ENCODE measurements around the gene PACS2. TPM values are rescaled to one million over a fixed set of nuclear protein-coding genes. Genes with fewer than 3 reads are reported as not detected.

PACS2 gene
- total and polyA plus RNA-seq, 5 donors from 2014 or later: 0.72 to 64.0 (median 2.1) TPM

- no peak overlapping the region for H3K27ac Mint-ChIP-seq
- Histone ChIP-seq H3K27me3 (ENCODE audit: control insufficient read depth, insufficient read depth, low read length) (no peaks in the 10 kb centered on the region), H3K27ac (ENCODE audit: insufficient read depth, low read length, poor library complexity, severe bottlenecking) (no peak overlapping the region), H3K36me3 (ENCODE audit: control insufficient read depth, insufficient read depth, low read length) (no peaks in the 10 kb centered on the region), H3K4me3 (ENCODE audit: low read depth, low read length) (no peak overlapping the region), H3K9me3 (ENCODE audit: control insufficient read depth in 2 of 2, low read length in 2 of 2) (no peaks in the 10 kb centered on the region), H3K4me1 (ENCODE audit: control insufficient read depth, insufficient read depth, low read length, poor library complexity, severe bottlenecking) (no peaks in the 10 kb centered on the region)
- H3K36me3 Mint-ChIP-seq: no peaks in the 10 kb centered on the region
- H3K27me3 Mint-ChIP-seq: no peaks in the 10 kb centered on the region
- no peak overlapping the region for H3K4me3 Mint-ChIP-seq
- ATAC-seq (ENCODE audit: low read depth in 2 of 2) (no peak), DNase-seq (no peak)
- H3K4me1 Mint-ChIP-seq: peaks cover 0 to 6% (median 4%) of the 10 kb centered on the region in 4 donors
- no peaks in the 10 kb centered on the region for H3K9me3 Mint-ChIP-seq
Measured at GRCh38 chr14:105337433-105337832, 22.9 kb downstream of the PACS2 start.

GRCh38 chr14:105337966-105338741 lies 23.6 kb downstream of the PACS2 start:
- Mint-ChIP-seq H3K27ac (no peak overlapping the region), H3K27me3 (no peaks in the 10 kb centered on the region), H3K9me3 (peaks cover 0 to 2% (median 0%) of the 10 kb centered on the region in 7 donors), H3K4me3 (no peak overlapping the region), H3K36me3 (no peaks in the 10 kb centered on the region), H3K4me1 (peaks cover 0 to 7% (median 6%) of the 10 kb centered on the region in 4 donors)
- Histone ChIP-seq H3K36me3 (ENCODE audit: control insufficient read depth, insufficient read depth, low read length) (no peaks in the 10 kb centered on the region), H3K4me3 (ENCODE audit: low read depth, low read length) (no peak overlapping the region), H3K4me1 (ENCODE audit: control insufficient read depth, insufficient read depth, low read length, poor library complexity, severe bottlenecking) (no peaks in the 10 kb centered on the region), H3K27me3 (ENCODE audit: control insufficient read depth, insufficient read depth, low read length) (no peaks in the 10 kb centered on the region), H3K9me3 (ENCODE audit: control insufficient read depth in 2 of 2, low read length in 2 of 2) (no peaks in the 10 kb centered on the region), H3K27ac (ENCODE audit: insufficient read depth, low read length, poor library complexity, severe bottlenecking) (no peak overlapping the region)
- ATAC-seq (ENCODE audit: low read depth in 2 of 2): no peak
- no peak for DNase-seq

GRCh38 chr14:105340821-105341733 lies 26.5 kb downstream of the PACS2 start:
- no peak overlapping the region for H3K4me3 ChIP-seq (ENCODE audit: low read depth, low read length)
- Mint-ChIP-seq H3K27me3 (no peaks in the 10 kb centered on the region), H3K9me3 (peaks cover 0 to 6% (median 2%) of the 10 kb centered on the region in 7 donors), H3K4me1 (peaks cover 0 to 9% (median 6%) of the 10 kb centered on the region in 4 donors), H3K4me3 (no peak overlapping the region), H3K36me3 (no peaks in the 10 kb centered on the region), H3K27ac (peak overlapping the region in 1 of 3 donors; percentile 5)
- H3K27me3 ChIP-seq (ENCODE audit: control insufficient read depth, insufficient read depth, low read length): no peaks in the 10 kb centered on the region
- H3K27ac ChIP-seq (ENCODE audit: insufficient read depth, low read length, poor library complexity, severe bottlenecking): no peak overlapping the region
- H3K9me3 ChIP-seq (ENCODE audit: control insufficient read depth in 2 of 2, low read length in 2 of 2): no peaks in the 10 kb centered on the region
- DNase-seq: no peak
- ATAC-seq (ENCODE audit: low read depth in 2 of 2): no peak
- H3K4me1 ChIP-seq (ENCODE audit: control insufficient read depth, insufficient read depth, low read length, poor library complexity, severe bottlenecking): no peaks in the 10 kb centered on the region
- H3K36me3 ChIP-seq (ENCODE audit: control insufficient read depth, insufficient read depth, low read length): no peaks in the 10 kb centered on the region

- Mint-ChIP-seq H3K27ac (peak overlapping the region in 1 of 3 donors; percentile 38), H3K36me3 (no peaks in the 10 kb centered on the region), H3K9me3 (peaks cover 0 to 6% (median 2%) of the 10 kb centered on the region in 7 donors), H3K4me3 (peak overlapping the region in 1 of 4 donors; percentile 10), H3K27me3 (no peaks in the 10 kb centered on the region), H3K4me1 (peaks cover 0 to 9% (median 6%) of the 10 kb centered on the region in 4 donors)
- no peaks in the 10 kb centered on the region for H3K9me3 ChIP-seq (ENCODE audit: control insufficient read depth in 2 of 2, low read length in 2 of 2)
- H3K27ac ChIP-seq (ENCODE audit: insufficient read depth, low read length, poor library complexity, severe bottlenecking): no peak overlapping the region
- no peak for ATAC-seq (ENCODE audit: low read depth in 2 of 2)
- no peaks in the 10 kb centered on the region for H3K27me3 ChIP-seq (ENCODE audit: control insufficient read depth, insufficient read depth, low read length)
- no peak for DNase-seq
- no peak overlapping the region for H3K4me3 ChIP-seq (ENCODE audit: low read depth, low read length)
- no peaks in the 10 kb centered on the region for H3K36me3 ChIP-seq (ENCODE audit: control insufficient read depth, insufficient read depth, low read length)
- no peaks in the 10 kb centered on the region for H3K4me1 ChIP-seq (ENCODE audit: control insufficient read depth, insufficient read depth, low read length, poor library complexity, severe bottlenecking)
Measured at GRCh38 chr14:105343194-105343593, 28.6 kb downstream of the PACS2 start.

GRCh38 chr14:105346200-105346533 lies 31.6 kb downstream of the PACS2 start:
- DNase-seq (no peak), ATAC-seq (ENCODE audit: low read depth in 2 of 2) (no peak)
- Mint-ChIP-seq H3K27ac (no peak overlapping the region), H3K9me3 (peaks cover 0 to 6% (median 2%) of the 10 kb centered on the region in 7 donors), H3K27me3 (no peaks in the 10 kb centered on the region), H3K36me3 (no peaks in the 10 kb centered on the region), H3K4me1 (peaks cover 0 to 8% (median 0%) of the 10 kb centered on the region in 4 donors), H3K4me3 (no peak overlapping the region)
- Histone ChIP-seq H3K4me1 (ENCODE audit: control insufficient read depth, insufficient read depth, low read length, poor library complexity, severe bottlenecking) (no peaks in the 10 kb centered on the region), H3K27ac (ENCODE audit: insufficient read depth, low read length, poor library complexity, severe bottlenecking) (no peak overlapping the region), H3K36me3 (ENCODE audit: control insufficient read depth, insufficient read depth, low read length) (no peaks in the 10 kb centered on the region), H3K27me3 (ENCODE audit: control insufficient read depth, insufficient read depth, low read length) (no peaks in the 10 kb centered on the region), H3K4me3 (ENCODE audit: low read depth, low read length) (no peak overlapping the region), H3K9me3 (ENCODE audit: control insufficient read depth in 2 of 2, low read length in 2 of 2) (no peaks in the 10 kb centered on the region)

GRCh38 chr14:105346876-105347586 lies 32.5 kb downstream of the PACS2 start:
- no peaks in the 10 kb centered on the region for H3K27me3 Mint-ChIP-seq
- peaks cover under 1 to 9% (median 4%) of the 10 kb centered on the region in 4 donors for H3K4me1 Mint-ChIP-seq
- Histone ChIP-seq H3K9me3 (ENCODE audit: control insufficient read depth in 2 of 2, low read length in 2 of 2) (no peaks in the 10 kb centered on the region), H3K36me3 (ENCODE audit: control insufficient read depth, insufficient read depth, low read length) (no peaks in the 10 kb centered on the region), H3K27ac (ENCODE audit: insufficient read depth, low read length, poor library complexity, severe bottlenecking) (no peak overlapping the region), H3K27me3 (ENCODE audit: control insufficient read depth, insufficient read depth, low read length) (no peaks in the 10 kb centered on the region), H3K4me3 (ENCODE audit: low read depth, low read length) (no peak overlapping the region), H3K4me1 (ENCODE audit: control insufficient read depth, insufficient read depth, low read length, poor library complexity, severe bottlenecking) (no peaks in the 10 kb centered on the region)
- no peaks in the 10 kb centered on the region for H3K36me3 Mint-ChIP-seq
- H3K4me3 Mint-ChIP-seq: no peak overlapping the region
- peaks cover 0 to 6% (median 2%) of the 10 kb centered on the region in 7 donors for H3K9me3 Mint-ChIP-seq
- ATAC-seq (ENCODE audit: low read depth in 2 of 2): no peak
- no peak overlapping the region for H3K27ac Mint-ChIP-seq
- DNase-seq: no peak

GRCh38 chr14:105347587-105347968 lies 33.0 kb downstream of the PACS2 start:
- ATAC-seq (ENCODE audit: low read depth in 2 of 2): no peak
- no peak for DNase-seq
- Mint-ChIP-seq H3K27ac (no peak overlapping the region), H3K4me3 (no peak overlapping the region), H3K36me3 (no peaks in the 10 kb centered on the region), H3K9me3 (peaks cover 0 to 6% (median 2%) of the 10 kb centered on the region in 7 donors), H3K4me1 (peaks cover 2 to 10% (median 6%) of the 10 kb centered on the region in 4 donors), H3K27me3 (no peaks in the 10 kb centered on the region)
- H3K27ac ChIP-seq (ENCODE audit: insufficient read depth, low read length, poor library complexity, severe bottlenecking): no peak overlapping the region
- H3K27me3 ChIP-seq (ENCODE audit: control insufficient read depth, insufficient read depth, low read length): no peaks in the 10 kb centered on the region
- no peaks in the 10 kb centered on the region for H3K4me1 ChIP-seq (ENCODE audit: control insufficient read depth, insufficient read depth, low read length, poor library complexity, severe bottlenecking)
- H3K9me3 ChIP-seq (ENCODE audit: control insufficient read depth in 2 of 2, low read length in 2 of 2): no peaks in the 10 kb centered on the region
- H3K4me3 ChIP-seq (ENCODE audit: low read depth, low read length): no peak overlapping the region
- H3K36me3 ChIP-seq (ENCODE audit: control insufficient read depth, insufficient read depth, low read length): no peaks in the 10 kb centered on the region

Measured in CD4-positive, CD25-positive, alpha-beta regulatory T cell (primary cell).